IPS DF 19.7 (cell line): ENCODE results near the gene SCN3B.
"Not testable (repeated sequence)": the region's sequence is repeated elsewhere in the genome, so short reads cannot be mapped to it uniquely, and the experiment has no call there.

Experiments used
- DNase-seq: peaks from one replicate; pipeline ENCODE4 v3.0.0-alpha.2; 2013; ENCODE audit warnings: low read depth, low spot score

The SCN3B gene, protein sequence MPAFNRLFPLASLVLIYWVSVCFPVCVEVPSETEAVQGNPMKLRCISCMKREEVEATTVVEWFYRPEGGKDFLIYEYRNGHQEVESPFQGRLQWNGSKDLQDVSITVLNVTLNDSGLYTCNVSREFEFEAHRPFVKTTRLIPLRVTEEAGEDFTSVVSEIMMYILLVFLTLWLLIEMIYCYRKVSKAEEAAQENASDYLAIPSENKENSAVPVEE

DNA sequence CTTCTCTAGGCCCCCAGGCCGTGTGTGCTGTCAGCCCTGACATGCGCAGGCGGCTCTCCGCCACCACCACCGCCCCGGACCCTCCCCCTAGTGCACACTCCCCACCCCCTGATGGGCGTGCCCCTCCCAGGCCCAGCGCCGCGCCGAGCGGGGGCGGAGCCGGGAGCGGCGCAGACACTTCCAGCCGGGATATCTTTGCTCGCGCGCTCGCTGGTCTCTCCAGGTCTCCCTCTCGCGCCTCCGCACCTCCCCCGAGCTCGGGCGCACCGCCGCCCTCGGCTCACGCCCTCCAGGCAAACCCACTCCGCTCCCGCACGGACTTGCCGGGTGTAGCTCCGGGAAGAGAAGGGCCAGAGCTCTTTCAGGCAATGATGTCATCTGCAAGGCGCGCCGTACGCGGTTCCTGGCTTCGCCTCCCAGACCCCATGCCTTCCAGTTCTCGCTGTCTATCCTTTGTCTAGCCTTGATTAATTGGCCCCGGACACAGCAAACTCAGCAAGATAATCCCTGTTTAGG lies at the start of gene SCN3B:
Gene SCN3B (minus strand): TSS at position 59 of the 516 bp plus-strand sequence. CDS start 823 bp downstream, outside the sequence.
- DNase-seq: no peak

- no peak for DNase-seq
These were observed 48.3 kb upstream of the SCN3B start for GRCh38 chr11:123702696-123703095.

DNA sequence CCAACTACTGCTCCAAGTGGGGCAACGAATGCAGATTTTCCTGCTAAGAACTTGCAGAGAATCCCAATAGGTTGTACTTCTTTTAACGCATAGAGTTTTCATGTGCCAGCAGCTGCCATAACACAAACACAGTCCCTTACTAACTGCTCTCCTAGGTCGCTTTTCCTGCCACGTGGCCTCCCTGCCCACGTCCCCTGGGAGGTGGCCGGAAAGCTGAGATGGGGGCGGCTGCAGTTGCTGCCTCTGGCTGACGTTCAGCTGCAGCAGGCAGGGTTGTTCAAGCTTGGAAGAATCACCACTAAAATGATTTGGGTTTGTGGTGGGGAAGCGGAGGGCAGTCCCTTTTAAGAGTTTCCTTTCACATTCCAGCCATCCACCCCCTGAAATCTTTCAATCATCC lies 47.7 kb upstream of the SCN3B start:
- DNase-seq: no peak

DNA sequence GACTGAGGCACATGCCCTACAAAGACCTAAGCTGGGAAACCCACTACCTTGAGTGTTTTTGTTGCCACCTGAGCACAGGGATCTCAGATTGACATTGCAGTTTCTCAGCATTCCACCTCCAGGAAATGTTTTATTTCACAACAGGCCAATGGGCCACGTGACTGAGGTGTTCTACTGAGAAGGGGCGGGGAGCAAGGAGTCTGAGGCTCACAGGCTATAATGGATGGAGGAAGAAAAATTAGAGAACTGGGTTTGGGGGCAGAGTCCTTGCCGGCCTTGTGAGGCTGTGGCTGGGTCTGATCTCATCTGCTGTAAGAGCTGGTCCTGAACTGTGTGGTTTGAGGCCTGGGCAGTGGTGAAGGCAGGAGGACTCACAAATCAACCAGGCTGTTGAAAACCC lies 46.3 kb upstream of the SCN3B start:
- DNase-seq: no peak

DNA sequence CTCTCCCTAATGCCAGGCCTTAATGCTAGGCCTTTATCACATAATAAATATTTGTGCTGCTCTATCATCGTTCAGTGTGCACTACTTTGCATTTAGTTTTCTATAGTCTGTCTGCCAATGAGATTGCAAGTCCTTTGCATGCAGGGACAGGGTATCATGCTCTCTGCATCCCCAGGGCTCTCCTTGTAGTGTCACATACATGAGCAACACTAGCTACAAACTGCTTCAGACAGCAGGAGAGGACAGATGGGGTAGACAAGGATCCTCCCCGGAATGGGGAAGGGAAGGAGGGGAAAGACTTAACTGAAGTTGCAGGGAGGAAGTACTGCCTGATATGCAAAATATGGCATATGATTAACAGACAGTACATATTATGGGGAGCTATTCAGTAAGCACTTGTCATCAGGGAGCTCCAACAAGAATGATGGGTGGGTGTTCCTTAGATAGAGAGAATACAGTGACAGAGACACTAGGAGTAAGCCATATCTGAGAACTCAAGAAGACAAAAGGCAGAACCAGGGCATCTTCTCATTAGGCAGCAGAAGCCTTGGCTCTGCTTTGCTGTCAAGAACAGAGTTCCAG lies 44.2 kb upstream of the SCN3B start:
- DNase-seq: no peak

DNA sequence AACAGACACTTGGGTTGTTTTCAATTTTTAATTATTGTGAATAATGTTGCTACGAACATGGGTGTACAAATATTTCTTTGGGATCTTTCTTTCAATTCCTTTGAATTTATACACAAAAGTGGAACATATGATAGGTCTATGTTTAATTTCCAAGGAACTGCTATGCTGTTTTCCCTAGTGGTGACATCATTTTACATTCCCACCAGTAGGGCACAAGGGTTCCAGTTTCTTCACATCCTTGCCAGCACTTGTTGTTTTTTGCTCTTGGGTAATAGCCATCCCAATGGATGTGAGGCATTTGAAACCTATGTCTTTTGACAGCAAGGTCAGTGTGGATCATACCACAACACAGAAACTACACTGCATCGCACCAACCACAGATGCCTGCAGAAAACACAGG lies 41.8 kb upstream of the SCN3B start:
- no peak for DNase-seq

DNA sequence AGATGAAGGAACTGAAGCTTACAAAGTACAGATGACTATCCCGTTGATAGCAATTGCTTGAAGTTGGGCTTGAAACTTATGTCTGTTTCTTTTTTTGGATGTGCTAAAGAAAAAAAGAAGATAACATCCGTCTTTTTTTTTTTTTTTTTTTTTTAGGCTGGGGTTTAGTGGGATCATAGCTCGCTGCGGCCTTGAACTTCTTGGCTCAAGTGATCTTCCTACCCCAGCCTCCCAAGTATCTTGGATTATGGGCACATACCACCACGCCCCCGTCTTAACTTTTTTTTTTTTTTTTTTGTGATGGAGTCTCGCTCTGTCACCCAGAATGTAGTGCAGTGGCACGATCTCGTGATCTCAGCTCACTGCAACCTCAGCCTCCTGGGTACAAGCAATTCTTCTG lies 40.8 kb upstream of the SCN3B start:
- DNase-seq: no peak

GRCh38 chr11:123694551-123694950 lies 40.1 kb upstream of the SCN3B start:
- DNase-seq: no peak

DNA sequence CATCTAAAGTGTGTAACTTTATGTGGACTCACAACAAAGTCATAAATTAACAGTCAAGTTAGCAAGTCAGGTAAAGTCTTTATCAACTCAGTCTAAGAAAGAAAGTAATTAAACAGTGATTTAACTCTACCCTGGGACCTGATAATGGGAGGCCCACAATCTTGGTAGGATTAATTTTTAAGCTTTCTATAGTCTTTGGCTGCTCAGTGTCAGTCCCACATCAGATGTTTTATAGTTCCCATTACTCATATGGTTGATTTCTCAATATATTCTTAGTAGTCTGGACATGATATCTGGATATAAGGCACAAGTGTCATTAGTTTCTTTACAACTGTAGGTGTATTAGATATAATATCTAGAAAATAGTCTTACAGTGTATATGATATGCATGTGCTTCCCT lies 38.5 kb upstream of the SCN3B start:
- no peak for DNase-seq

DNA sequence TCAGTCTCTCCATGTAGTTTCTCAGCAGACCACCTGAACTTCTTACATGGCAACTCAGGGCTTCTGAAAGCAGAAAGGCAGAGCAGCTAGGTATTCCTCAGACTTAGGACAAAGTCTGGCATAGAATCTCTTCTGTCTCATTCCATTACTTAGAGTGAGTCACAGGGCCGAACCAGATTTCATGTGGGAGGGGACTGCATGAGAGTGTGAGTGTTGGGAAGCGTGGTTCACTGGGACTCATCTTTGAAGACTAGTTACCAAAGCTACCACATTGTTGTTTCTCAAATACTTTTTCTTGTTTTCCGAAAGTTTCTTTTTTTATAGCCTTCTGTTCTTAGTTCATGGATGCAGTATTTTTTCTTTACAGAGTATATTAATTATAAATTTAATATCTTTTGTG lies 36.1 kb upstream of the SCN3B start:
- DNase-seq: no peak

DNA sequence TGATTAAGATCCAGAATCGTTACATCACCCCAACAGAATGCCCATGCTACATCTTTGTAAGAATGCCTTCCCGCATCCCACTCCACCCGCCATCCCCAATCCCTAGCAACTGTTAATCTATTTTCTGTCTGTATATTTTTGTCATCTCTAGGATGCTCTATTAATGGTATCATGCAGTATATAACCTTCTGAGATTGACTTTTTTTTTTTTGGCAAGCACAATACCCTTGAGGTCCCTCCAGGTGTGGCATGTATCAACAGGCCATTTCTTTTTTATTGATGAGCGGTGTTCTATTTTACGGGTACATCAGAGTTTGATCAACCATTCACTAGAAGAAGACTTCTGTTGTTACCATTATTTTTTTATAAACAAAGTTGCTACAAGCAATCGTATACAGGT lies 30.2 kb upstream of the SCN3B start:
- DNase-seq: no peak

GRCh38 chr11:123683428-123684170 lies 29.2 kb upstream of the SCN3B start:
- no peak for DNase-seq

GRCh38 chr11:123682696-123683410 lies 28.4 kb upstream of the SCN3B start:
- DNase-seq: no peak

GRCh38 chr11:123681030-123681429 lies 26.6 kb upstream of the SCN3B start:
- DNase-seq: no peak

- no peak for DNase-seq
These were observed 23.8 kb upstream of the SCN3B start for GRCh38 chr11:123678246-123678645.

- DNase-seq: no peak
These were observed 23.1 kb upstream of the SCN3B start for GRCh38 chr11:123677510-123677909.

GRCh38 chr11:123674297-123674696 lies 19.9 kb upstream of the SCN3B start:
- no peak for DNase-seq

GRCh38 chr11:123672568-123672967 lies 18.1 kb upstream of the SCN3B start:
- no peak for DNase-seq

DNA sequence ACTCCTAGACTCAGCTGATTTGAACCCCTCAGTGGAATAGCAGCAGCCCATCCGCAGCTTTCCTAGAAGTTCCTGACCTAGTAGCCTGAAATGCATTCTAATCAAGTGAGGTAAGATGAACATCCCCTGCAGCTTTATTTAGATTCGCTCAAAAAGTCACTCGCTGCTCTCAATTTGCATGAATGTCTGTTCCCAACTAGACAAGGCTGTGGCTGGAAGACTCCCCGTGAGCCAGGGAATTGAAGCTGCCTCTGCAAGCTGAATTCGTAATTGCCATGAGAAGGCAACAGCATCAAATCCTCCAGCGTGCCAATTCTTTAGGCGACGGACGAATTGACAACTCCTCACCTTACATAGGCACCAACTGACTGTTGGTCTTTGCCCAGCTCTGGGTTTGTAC lies 17.1 kb upstream of the SCN3B start:
- DNase-seq: no peak

GRCh38 chr11:123670081-123670480 lies 15.7 kb upstream of the SCN3B start:
- DNase-seq: no peak

GRCh38 chr11:123665306-123665705 lies 10.9 kb upstream of the SCN3B start:
- DNase-seq: no peak

GRCh38 chr11:123659965-123660364 lies 5.5 kb upstream of the SCN3B start:
- DNase-seq: not testable (repeated sequence)
